GF-D8 (cell line): ENCODE data around the gene NOS2.
A peak's percentile ranks its signal among the peaks of the same experiment; 100 is the strongest.

Experiments used
- DNase-seq: peaks from one replicate; lab custom pipeline; 2025; lab: John Stamatoyannopoulos, UW

The NOS2 gene

DNA sequence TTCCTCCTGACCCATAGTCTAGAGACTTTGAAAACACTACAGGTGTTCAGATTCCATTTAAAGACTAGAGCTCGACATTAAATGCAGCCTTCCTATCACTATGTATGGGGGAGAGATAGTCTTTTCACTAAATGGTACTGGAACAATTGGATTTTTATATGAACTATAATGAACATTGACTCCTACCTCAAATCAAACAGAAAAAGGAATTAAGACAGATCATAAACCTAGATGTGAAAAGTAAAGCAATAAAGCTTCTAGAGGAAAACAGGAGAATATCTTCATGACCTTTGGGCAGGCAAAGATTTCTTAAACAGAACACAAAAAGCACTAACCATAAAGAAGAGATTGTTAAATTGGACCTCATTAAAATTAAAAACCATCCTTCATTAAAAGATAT is 18.8 kb upstream of the NOS2 start:
- DNase-seq = no peak

DNA sequence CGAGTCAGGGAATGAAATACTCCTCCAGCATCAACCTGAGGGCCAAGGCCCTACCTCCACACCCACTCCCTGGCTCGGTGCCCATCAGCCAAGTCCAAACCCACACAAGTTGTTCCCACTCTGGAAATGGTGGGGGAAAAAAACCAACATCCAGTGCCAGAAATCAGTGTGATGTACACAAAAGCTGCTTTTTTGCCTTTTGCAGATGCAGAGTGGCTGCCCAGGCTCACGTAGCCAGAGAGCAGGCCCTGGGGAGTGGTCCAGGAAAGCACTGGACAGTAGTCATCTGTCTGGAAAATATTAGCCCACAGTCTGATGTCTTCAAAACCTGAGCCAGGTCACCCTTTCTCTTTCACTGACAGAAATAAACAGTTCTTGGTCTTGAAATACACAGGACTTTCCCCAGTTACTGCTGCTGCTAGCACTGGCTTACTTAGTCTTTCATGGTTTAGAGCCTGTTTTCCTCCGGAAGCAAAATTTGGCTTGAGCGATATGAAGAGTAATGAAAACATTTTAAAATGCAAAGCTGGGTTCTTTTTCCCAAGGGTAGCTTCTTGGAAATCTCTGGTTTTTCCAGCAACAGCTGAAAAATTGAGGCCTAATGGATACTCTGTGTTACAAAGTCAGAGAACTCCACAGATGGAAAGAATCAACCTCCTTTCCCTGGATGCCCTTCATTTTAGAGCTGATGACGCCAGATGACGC is 18.2 kb upstream of the NOS2 start:
- no peak for DNase-seq

DNA sequence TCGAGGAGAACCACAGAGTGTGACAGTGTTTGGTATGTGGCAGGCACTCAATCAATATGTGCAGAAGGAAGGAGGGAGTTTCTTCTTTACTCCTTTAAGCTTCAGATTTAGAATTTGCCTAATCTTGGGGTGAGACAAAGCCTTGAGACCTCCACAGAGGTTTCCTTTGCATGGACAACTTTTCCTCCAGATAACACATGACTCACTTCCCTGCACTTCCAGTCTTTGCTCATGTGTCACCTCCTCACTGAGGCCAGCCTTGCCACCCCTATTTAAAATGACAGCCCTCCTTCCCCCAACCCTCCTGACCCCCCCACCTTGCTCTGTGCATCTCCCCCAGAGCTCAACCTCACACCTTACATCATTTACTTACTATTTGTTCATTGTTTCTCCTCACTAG is 17.4 kb upstream of the NOS2 start:
- DNase-seq = no peak

DNA sequence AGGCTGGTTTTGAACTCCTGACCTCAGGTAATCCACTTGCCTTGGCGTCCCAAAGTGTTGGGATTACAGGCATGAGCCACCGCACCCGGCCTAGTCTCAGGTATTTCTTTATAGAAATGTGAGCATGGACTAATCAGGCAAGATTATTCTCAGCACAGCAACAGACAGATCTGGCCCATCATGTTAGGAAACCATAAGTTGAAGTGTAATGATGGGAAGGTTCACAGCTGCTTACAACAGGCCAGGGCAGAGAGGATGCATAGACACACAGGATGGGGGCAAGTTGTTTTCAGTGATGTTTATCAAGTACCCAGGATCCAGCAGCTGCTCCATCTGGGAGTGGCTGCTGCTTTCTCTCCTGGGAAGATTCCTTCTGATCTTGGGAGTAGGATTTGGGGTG is 16.6 kb upstream of the NOS2 start:
- no peak for DNase-seq

DNA sequence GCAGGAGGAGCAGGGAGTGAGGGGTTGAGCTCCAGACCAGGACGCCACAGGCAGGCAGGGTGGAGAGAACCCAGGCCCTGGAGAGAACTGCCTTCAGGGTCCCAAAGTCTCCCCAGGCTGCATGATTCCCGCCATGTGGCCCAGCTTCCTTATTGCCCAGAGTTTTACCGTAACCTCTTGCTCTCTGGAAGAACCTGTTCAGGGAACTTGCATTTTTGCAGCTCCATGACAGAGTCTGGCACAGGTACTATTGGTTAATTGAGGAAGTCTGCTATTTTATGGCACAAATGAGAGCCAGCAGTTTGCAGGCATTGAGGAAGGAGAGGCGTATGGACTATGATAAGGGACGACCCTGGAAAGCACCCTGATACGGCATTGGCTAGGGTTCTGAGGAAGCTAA is 11.6 kb upstream of the NOS2 start:
- no peak for DNase-seq

DNA sequence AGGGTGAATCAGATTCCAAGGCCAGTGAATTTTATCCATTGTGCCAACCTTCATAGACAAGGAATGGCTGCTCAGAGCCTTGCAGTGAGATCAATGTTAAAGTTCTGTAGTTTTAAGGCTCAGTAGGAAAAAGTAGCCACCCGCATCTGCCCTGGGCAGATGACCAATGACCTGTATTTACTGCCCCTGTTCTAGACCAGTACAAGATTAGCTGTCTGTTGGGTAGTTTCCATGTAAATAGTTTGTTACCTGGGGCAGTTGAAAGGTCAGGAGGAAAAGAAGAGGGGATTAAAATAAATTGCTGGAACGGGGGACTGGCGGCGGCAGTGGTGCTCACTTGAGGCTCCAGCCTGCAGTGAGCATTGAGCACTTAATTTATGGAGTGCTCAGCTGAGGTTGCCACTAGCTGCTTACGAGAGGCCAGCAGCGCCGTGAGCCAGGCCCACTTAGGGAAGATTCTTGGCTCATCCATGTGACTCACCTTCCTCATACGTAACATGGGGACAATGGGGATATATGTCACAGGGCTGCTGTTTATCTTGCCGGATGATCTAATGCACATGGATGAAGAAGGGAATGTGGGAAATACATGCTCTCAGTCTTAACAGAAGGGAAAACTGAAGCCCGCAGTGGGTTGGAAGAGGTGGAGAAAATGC is 10.7 kb upstream of the NOS2 start:
- DNase-seq = no peak

DNA sequence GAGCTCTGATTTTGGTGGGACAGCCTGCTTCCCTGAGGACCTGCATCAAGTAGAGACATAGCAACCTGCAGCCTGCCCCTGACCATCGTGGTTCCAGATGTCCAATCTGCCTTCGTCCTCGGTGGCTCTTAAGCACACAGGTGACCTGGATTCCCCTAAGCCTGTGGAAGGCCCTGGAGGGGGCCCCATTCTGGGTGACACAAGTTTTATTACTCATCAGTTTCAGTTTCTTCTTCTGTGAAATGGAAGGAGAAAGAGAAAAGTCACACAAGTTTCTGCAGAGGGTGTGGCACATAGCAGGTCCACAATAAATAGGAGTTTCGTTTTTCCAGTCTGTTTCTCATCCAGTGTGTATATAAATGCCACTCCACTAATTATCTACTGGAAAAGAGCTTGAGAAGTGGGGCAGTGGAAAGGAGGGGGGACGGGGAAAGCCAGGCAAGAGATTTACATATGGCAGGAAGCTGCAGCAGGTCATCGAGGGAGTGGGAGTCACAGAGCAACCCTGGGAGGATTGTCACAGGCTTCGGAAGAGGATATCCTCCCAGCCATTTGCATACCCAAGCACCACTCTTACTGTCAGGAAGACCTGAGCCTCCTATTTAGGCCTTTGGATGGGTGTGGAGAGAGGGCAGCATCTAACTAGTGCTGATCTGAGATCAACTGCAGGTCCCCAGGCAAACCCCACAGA is 10.0 kb upstream of the NOS2 start:
- DNase-seq = no peak

DNA sequence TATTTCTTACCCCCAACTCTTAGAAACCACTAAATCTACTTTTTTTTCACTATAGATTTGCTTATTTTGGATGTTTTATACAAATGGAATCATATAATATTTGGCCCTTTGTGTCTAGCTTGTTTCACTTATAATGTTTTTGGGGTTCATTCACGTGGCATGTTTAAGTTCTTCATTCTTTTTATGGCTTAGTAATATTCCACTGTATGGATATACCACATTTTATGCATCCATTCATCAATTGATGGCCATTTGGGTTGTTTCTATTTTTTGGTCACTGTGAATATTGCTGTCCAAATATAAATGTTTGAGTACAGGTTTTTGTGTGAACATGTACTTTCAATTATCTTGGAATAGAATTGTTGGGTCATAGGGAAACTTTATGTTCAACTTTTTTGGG is 9.2 kb upstream of the NOS2 start:
- DNase-seq = no peak

DNA sequence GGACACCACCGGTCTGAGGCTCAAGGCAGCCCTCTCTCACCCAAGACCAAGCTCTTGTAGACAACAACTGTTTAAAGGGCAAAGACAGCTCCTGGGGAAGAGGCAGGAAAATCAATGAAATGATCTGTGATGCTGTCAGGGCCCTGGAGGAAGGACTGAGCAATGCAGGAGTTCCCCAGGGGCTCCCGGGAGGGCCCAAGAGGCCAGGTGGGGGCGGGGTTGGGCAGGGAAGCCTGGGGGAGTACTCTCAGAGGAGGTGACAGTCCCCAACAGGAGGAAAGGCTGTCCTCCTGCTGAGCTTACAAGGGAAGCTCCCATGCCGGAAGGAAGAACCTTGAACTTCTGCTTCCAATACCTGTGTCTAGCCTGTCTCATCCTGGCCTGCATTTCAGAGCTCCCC is 8.3 kb upstream of the NOS2 start:
- DNase-seq = no peak

DNA sequence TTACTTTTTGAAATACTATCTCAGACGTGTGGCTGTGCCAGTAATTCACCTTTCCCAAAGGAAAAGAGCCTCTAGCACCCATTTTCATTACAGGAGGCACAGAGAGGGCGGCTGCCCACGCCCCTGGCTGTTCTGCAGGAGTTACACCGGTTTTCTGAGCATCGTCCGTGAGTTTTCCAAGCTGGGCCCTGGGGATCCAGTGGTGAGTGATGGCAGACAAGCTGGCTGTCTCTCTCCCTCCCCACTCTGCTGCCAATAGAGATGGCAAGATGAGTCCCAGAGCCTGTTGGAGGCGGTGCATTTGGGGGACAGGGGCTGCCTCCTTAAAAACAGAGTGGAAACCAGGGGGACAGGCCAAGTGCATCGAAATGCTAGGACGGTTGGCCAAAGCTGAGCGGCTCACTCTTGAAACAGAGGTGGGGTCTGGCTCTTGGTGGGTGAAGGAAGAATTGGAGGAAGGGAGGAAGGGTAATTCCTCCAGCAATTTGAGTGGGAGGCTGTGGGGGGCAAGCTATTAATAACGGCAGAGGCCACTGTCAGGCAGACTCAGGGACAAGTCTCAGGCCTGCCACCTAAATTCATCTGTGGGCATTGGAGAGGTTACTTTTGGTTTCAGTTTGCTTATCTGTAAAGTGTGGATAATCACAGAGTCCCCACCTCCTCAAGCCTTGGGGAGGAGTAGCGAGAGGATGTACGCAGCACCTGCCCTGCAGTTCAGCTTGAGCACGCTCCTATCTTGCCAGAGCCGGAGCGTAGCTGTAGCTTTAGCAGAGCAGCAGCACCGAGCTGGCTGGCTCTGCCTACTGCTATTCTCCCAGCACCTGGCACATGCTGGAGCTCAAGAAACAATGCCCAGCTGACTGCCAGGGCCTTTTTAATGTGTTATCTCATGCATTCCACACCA is 7.5 kb upstream of the NOS2 start:
- no peak for DNase-seq

DNA sequence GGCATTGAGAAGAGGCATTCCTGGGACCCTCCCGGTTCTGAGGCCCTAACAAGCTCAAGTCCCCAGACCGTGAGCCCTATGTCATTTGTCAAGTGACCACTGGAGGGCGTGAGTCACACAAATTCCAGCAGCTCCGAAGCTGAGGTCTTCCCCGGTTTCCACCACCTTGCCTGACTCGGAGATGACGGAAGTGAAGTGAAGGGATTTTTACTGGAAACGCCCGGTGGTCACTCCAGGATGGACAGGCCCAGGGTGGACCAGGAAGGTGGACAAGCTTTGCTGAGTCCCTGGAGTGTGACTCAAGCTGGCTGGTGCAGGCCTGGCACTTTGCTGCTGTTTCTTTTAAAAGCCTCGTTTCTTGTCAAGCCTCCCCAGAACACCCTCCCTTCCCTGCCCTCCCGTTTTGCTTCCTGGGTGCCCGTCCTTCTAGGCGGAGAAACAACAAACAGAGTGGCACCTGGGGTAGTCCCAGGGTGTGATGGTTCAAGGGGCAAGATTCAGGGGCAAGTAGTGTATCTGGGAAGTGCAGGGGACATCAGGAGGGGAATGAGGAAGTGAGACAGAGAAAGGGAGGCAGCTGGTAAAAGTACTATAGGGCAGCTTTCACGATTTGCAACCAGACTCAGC is 5.3 kb upstream of the NOS2 start:
- peak; percentile 1 for DNase-seq

DNA sequence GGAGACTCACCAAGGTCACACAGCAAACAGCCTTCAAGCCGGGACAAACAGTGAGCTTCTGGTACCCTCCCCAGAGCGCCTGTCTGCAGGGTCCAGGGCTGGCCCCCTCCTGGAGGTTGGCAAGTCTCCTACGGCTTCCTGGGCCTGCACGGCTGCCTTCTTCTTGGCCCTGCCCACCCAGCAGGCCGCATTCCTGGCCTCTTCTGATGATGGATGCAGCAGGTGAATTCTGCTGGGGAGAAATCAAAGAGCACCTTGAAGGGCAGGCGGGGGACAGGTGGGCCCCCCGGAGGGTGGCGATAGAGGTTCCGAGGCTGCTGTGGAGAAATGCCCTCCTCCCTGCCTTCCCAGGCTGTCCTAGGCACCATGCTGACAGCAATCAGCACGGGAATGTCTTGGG is 3.8 kb upstream of the NOS2 start:
- no peak for DNase-seq

DNA sequence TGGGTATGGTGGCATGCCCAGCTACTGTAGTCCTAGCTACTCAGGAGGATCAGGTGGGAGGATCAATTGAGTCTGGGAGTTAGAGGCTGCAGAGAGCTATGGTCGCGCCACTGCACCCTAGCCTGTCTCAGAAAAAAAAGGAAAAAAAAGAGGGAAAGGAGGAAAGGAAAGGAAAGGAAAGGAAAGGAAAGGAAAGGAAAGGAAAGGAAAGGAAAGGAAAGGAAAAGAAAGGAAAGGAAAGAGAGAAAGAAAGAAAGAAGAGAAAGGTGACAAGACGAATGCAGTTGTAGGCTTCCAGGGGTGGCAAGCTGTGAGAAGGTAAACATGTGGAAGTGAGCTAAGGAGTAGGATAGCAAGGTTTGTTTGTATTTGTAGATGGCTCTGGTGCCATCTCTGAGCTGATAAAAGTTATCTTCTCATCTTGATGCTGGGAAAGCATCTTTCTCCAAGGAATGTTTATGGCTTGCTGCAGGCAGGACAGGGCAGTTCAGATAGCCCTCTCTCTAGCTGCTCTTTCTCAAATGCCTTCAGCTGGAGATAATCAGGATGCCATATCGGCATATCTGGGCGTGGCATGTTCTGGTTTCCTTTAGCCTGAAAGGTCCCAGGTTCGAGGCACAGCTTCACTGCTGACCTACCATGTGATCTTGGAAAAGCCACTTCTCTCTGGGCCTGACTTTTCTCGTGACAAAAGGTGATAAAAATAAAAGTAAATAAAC is 2.8 kb upstream of the NOS2 start:
- no peak for DNase-seq

DNA sequence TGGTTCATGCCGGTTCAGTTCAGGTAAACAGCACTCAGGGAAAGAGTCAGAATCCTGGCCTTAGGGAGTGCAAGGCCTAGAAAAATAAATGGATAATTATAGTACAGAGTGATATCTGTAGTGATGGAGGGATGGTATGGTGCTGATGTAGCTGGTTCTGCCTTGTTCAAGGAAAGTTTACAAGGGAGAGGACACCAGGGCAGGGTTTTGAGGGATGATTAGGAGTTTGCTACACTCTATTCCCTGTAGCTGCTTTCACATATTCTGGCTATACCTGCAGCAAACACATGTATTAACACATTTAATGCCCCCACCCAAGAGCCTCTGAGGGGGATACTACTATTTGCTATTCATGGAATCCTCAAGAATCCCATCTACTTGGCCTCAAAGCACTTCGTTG is 1.7 kb upstream of the NOS2 start:
- DNase-seq = no peak

DNA sequence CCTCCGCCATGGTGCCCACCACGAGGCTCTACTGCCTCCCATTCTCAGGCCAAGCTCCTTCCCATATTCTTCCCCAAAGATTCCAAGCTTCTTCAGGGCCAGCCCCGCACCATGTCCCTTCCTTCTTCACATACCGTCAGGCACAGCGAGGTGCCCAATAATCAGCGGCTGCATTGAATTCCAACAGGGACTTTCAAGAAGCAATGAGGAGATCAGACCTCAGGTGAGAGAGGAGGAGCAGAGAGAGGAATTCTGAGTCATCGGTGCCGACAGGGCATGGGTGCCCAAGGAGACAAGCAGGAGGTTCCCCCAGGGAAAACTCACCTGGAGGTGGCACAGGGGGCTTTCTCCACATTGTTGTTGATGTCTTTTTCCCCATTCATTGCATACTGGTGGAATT is 2.0 kb downstream of the NOS2 start:
- no peak for DNase-seq

DNA sequence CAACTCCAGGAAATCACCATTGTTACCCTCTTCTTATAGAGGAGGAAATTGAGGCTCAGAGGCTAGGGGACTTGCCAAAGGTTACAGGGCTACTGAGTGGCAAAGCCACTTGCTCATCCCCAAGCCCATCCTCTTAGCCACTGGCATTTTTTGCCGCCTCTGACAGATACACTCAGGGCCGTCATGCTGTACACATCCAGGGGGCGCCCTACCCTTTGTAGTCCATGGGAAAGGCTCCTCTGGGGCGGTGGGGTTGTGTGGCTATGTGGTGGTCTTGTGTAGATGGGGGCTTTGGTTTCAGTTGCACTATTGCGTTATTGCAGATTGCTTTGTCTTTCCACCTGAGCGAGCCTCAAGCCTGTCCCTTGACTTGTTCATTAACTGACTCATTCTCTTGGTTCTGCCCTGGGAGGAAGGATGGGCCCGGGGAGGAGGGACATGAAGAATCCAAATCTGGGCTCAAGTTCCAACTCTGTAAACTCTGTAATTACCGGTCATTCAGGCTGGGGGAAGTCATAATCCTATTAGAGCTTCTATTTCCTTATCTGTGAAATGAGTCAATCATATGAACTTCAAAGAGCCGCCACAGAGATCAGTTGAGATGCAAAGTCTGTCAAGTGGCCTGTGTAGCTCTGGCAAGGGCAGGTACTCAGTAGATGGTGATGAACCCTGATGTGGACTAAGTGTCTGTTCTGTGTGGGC is 2.8 kb downstream of the NOS2 start:
- no peak for DNase-seq

DNA sequence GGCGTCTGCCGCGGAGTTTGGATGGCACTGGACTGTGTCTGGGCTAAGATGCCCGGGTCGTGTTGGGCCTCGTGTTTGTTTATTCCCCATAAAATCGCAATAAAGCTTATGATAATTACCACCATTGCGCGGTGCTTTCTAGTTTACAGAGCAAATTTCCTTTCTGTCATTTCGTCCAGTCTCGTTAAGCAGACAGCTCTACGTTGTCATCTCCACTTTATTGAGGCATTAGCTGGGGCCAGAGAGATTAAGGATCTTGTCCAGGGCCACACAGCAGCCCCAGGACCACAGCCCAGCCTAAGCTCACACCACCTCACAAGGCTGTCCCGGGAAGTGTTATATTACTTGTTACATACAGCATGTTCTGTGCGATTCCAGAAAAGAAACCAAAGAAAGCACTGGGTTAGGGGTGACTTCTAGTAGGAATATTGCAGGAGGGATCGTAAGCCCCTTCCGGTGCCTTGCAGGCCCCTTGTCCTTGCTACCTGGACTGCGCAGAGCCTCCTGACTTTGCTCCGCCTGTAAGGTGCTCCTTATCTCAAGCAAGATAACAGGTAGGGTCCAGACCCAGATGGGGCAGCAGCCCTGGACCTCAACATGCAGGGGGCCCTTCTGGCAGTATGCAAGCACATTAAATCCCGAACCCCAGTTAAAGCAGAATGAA is 6.3 kb downstream of the NOS2 start:
- no peak for DNase-seq

DNA sequence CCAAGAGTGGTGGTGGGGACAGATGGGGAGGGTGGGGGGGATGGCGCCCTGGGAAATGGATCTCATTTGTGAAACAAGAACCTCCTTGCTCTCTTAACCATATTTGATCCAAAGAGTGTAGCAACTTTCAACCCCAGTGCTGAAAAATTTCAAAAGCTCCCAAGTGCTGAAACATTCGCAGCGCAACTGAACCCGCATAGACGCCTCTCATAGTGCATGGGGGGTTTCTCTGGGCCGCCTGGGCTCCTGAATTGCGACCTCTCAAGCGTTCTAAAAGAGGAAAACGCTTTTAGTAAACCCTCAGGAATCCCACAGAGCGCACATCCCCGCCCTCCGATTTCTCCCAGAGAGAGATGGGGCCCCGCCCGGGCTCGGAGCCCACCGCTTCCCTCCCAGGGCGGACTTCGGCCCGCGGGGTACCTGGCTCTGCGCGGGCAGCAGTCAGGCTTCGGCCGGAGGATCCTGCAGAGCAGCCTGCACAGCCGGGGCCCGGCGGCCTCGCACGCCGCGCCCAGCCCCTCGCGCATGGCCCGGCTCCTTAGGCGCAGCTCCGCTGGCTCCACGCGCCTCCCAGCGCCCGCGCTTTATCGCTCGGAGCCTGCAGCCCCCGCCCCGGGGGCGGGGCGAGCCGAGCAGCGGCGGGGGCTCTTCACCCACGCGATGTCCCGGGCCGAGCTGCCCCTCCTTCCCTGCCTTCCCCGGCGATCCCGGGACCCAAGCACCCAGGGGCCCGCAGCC is 7.0 kb downstream of the NOS2 start:
- DNase-seq = no peak

DNA sequence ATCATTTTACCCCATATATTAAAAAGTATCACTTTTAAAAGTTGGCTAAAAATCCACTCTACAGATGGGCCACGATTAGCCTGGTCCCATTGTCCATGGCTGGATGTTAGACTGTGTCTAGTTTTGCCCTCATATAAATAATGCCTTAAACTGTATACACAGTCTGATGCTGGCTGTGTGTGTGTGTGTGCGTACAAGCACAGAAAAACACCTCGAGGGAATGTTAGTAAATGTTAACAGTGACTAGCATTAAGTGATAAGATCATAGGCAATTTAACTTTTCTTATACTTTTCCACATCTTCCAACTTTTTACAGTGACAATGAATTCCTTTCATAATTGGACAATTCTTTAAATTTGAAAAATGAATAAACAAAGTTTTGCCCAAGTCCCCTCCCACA is 8.2 kb downstream of the NOS2 start:
- no peak for DNase-seq
